ENCODE data around the gene TREM1. TPM values are rescaled to one million over a fixed set of nuclear protein-coding genes. Genes with fewer than 3 reads are reported as not detected.

Gene TREM1
- total RNA-seq, 1 donor from 2014 or later, result not detected

DNA sequence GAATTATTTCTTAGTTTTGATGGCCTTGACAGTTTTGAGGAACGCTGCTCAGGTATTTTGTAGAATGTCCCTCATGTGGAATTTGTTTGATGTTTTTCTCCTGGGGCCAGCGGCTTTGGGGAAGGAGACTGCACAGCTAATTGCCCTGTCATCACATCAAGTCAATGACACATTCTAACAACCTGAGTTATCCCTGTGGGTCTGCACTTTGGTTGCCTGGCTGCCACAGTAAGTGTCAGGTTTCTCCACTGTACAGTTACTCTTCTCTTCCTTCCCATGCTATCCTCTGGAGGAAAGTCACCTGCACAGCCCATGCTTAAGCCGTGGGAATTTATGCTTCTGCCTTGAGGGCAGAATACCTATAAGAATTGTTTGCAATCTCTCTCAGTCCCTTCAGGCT lies 59.7 kb downstream of the TREM1 start:
- DNase-seq (ENCODE audit: extremely low read depth, low read depth, low spot score), result no peak

DNA sequence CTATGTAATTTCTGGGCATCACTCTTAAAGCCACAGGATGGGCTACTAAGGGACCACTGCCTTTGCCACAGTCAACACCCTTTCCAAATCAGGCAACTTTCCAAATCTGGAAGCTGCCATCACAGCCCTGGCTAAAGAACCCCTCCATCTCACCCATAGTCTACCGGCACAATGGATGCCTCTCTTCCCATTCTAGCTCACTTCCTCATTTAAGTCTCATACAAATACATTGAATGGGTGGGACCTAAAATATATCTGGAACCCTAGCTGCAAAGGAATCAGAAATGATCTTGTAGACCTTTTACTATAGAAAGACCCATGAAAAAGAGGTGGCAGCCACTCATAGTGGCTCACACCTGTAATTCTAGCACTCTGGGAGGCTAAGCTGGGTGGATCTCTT lies 61.7 kb downstream of the TREM1 start:
- no peak for DNase-seq (ENCODE audit: extremely low read depth, low read depth, low spot score)

Other genes starting within 250 kb of the TREM1 start
- gene UNC5CL, start 247.5 kb downstream of the TREM1 start, total RNA-seq, result 0.10 TPM in 1 of 2 replicates, not detected in the other
- not detected in 2 replicates for gene TSPO2, start 244.2 kb downstream of the TREM1 start, total RNA-seq
- not detected in 2 replicates for gene APOBEC2, start 233.5 kb downstream of the TREM1 start, total RNA-seq
- gene OARD1, start 214.3 kb downstream of the TREM1 start, total RNA-seq, result 7.8 and 15.2 TPM in 2 replicates
- gene NFYA, start 213.7 kb downstream of the TREM1 start, total RNA-seq, result 15.1 and 28.2 TPM in 2 replicates
- not detected in 2 replicates for gene TREML1, start 132.3 kb downstream of the TREM1 start, total RNA-seq
- not detected in 2 replicates for gene TREM2, start 123.6 kb downstream of the TREM1 start, total RNA-seq
- not detected in 2 replicates for gene TREML2, start 85.5 kb downstream of the TREM1 start, total RNA-seq
- not detected in 2 replicates for gene TREML4, start 58.3 kb downstream of the TREM1 start, total RNA-seq
- not detected in 2 replicates for gene NCR2, start 48.9 kb upstream of the TREM1 start, total RNA-seq